Measurements from ENCODE around the gene TSPY2. TPM values are rescaled to one million over a fixed set of nuclear protein-coding genes. Genes with fewer than 3 reads are reported as not detected.
"Not testable (repeated sequence)": the region's sequence is repeated elsewhere in the genome, so short reads cannot be mapped to it uniquely, and the experiment has no call there.

TSPY2 gene, protein sequence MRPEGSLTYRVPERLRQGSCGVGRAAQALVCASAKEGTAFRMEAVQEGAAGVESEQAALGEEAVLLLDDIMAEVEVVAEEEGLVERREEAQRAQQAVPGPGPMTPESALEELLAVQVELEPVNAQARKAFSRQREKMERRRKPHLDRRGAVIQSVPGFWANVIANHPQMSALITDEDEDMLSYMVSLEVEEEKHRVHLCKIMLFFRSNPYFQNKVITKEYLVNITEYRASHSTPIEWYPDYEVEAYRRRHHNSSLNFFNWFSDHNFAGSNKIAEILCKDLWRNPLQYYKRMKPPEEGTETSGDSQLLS
- not detected in 2 replicates for total RNA-seq (2014; rRNA removed; shearing (Covaris generic))
- polyA plus RNA-seq (2016; fragmentation: Nextera tagmentation; extraction: Ambion mirVana) = not detected in 2 replicates
- long read RNA-seq = 0 reads

DNA sequence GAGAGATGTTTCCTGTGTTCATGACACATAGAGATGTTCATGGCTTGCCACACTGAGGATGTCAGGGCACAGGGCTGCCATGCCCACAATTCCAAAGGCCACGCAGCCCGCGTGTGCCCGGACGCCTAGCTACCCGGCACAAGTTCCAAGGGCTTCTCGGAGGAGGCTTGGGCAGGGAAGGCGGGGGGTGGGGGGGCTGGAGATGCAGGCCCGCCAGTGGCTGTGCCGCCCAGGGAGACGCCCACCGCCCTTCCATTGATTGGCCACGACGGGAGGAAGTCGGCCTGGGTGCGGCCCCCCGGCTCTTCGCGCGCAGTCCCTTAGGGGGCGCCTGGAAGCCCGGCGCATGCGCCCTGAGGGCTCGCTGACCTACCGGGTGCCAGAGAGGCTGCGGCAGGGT is at the start of gene TSPY2:
TSPY2 (plus strand) TSS at position 301 of the 400 bp plus-strand sequence; CDS start at position 347, 46 bp downstream.
- H3K4me2 ChIP-seq; H3K27me3 ChIP-seq (ENCODE audit: insufficient read depth); H3K4me1 ChIP-seq (ENCODE audit: insufficient read depth); H2AFZ ChIP-seq; H3K9me3 Mint-ChIP-seq; H3K79me2 ChIP-seq (replicated peaks; ENCODE audit: insufficient read depth); H3K27me3 Mint-ChIP-seq (ENCODE audit: insufficient read depth, low read depth, poor library complexity); H3K27ac ChIP-seq (ENCODE audit: low read depth); H3K36me3 ChIP-seq (ENCODE audit: insufficient read depth); H3K27ac Mint-ChIP-seq; DNase-seq (ENCODE audit: low spot score); H3K9me2 ChIP-seq (ENCODE audit: insufficient read depth); H3K4me3 Mint-ChIP-seq; H3K4me3 ChIP-seq; ATAC-seq; H3K36me3 Mint-ChIP-seq (ENCODE audit: low read depth); H4K20me1 ChIP-seq (replicated peaks; ENCODE audit: insufficient read depth); H3K4me1 Mint-ChIP-seq; H3F3A ChIP-seq (replicated peaks; ENCODE audit: low read depth): not testable (repeated sequence)

DNA sequence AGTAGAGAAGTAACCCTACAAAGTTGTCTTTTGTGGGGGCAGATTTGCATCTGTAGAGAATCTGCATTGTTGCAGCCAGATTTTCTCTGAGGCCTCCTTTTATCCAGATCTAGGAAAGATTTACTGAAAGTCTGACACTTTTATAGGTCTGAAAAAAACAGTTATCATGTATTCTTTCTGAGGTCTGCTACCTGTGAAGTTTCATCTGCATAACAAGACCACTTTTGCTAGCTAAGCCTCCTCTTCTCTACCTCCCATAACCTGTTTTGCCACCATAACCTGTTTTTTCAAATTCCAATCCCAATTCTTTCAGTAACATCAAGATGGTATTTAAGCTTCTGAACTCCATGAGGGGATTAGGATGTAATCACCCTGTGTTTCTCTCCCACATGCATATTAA is 36.5 kb upstream of the TSPY2 start:
- H3K36me3 Mint-ChIP-seq (ENCODE audit: low read depth) = peaks cover 16% of the 10 kb centered on the region
- not testable (repeated sequence) for H3F3A ChIP-seq (replicated peaks; ENCODE audit: low read depth); H3K27me3 ChIP-seq (ENCODE audit: insufficient read depth); H3K4me2 ChIP-seq; H2AFZ ChIP-seq; H3K79me2 ChIP-seq (replicated peaks; ENCODE audit: insufficient read depth); H3K9me3 Mint-ChIP-seq; H4K20me1 ChIP-seq (replicated peaks; ENCODE audit: insufficient read depth); H3K9me2 ChIP-seq (ENCODE audit: insufficient read depth); H3K36me3 ChIP-seq (ENCODE audit: insufficient read depth); H3K4me3 ChIP-seq; H3K4me3 Mint-ChIP-seq; H3K27me3 Mint-ChIP-seq (ENCODE audit: insufficient read depth, low read depth, poor library complexity)
- H3K27ac Mint-ChIP-seq = peak overlapping the region; percentile 96
- peaks cover 13% of the 10 kb centered on the region for H3K4me1 Mint-ChIP-seq
- Histone ChIP-seq H3K27ac (ENCODE audit: low read depth) (peak overlapping the region; percentile 94), H3K4me1 (ENCODE audit: insufficient read depth) (peaks cover 10% of the 10 kb centered on the region)
- DNase-seq (ENCODE audit: low spot score) (peak; percentile 17), ATAC-seq (peak; percentile 67)

DNA sequence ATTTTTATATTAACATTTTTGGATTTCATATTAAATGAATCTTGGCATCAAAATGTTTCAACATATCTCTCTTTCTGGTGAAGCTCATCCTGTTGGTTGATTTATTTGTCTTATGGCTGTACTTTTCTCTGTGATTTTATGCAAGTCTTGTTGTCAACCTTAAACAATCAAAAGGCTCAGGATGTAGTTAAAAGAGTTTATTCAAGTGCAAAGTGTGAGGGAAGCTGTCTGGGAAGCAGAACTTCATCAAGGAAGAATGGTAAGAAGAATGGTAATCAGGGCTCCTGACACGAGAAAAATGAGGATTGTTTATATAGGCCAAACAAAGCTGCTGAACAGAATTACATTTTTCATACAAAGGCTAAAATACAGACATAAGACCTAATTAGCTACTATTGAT is 29.0 kb upstream of the TSPY2 start:
- not testable (repeated sequence) for H3K4me3 Mint-ChIP-seq; H3K27me3 ChIP-seq (ENCODE audit: insufficient read depth); H3F3A ChIP-seq (replicated peaks; ENCODE audit: low read depth); H3K79me2 ChIP-seq (replicated peaks; ENCODE audit: insufficient read depth); H4K20me1 ChIP-seq (replicated peaks; ENCODE audit: insufficient read depth); H3K36me3 ChIP-seq (ENCODE audit: insufficient read depth); ATAC-seq; H3K9me2 ChIP-seq (ENCODE audit: insufficient read depth); H2AFZ ChIP-seq; H3K27me3 Mint-ChIP-seq (ENCODE audit: insufficient read depth, low read depth, poor library complexity); H3K9me3 Mint-ChIP-seq; H3K4me3 ChIP-seq
- TF ChIP-seq NANOG (IDR thresholded peaks at IDR 0.05; ENCODE audit: borderline replicate concordance) = peak; percentile 55; the same call in 1 of the 2 replicates
- peak overlapping the region; percentile 90 for H3K27ac Mint-ChIP-seq
- Histone ChIP-seq H3K4me2 (peak overlapping the region; percentile 40), H3K4me1 (ENCODE audit: insufficient read depth) (peaks cover 17% of the 10 kb centered on the region), H3K27ac (ENCODE audit: low read depth) (peak overlapping the region; percentile 90; the same call in 1 of the 2 replicates)
- H3K4me1 Mint-ChIP-seq = peaks cover 21% of the 10 kb centered on the region; the same call in 2 of the 3 replicates
- H3K36me3 Mint-ChIP-seq (ENCODE audit: low read depth) = peaks cover 12% of the 10 kb centered on the region
- peak; percentile 23 for DNase-seq (ENCODE audit: low spot score)

DNA sequence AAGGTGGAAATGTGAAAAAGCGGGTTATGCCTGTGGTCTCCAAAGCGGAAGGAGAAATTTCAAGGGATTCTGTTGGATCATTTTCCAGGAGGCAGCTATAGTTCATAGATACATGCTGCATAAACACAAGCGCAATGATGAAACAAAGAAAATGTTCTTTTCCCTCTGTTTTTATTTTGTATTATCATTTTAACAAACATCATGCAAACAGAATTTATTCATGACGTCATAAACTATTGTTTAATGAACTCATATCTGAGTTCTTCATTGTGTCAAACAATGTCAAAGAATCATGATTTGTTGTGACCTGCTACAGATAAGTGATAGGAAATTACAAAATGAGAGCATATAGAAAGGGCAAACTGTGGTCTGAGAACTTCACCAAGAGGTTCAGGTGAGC is 23.8 kb downstream of the TSPY2 start:
- not testable (repeated sequence) for H3K4me1 Mint-ChIP-seq; ATAC-seq; H3K4me2 ChIP-seq; H3K79me2 ChIP-seq (replicated peaks; ENCODE audit: insufficient read depth); H3K36me3 ChIP-seq (ENCODE audit: insufficient read depth); H3K9me3 Mint-ChIP-seq; DNase-seq (ENCODE audit: low spot score); H3K27ac Mint-ChIP-seq; H3K9me2 ChIP-seq (ENCODE audit: insufficient read depth); H3K27me3 Mint-ChIP-seq (ENCODE audit: insufficient read depth, low read depth, poor library complexity); H3F3A ChIP-seq (replicated peaks; ENCODE audit: low read depth); H3K4me3 Mint-ChIP-seq; H3K4me3 ChIP-seq; H2AFZ ChIP-seq; H3K27ac ChIP-seq (ENCODE audit: low read depth); H3K4me1 ChIP-seq (ENCODE audit: insufficient read depth); H3K27me3 ChIP-seq (ENCODE audit: insufficient read depth); H4K20me1 ChIP-seq (replicated peaks; ENCODE audit: insufficient read depth); H3K36me3 Mint-ChIP-seq (ENCODE audit: low read depth)
